AG09309 (cell line): Measurements from ENCODE around the gene TGFBRAP1.

Source experiments
- DNase-seq: peaks from one replicate; pipeline ENCODE4 v3.0.0-alpha.2; 2010; ENCODE audit warnings: low read depth
- H3K4me3 ChIP-seq: 2 replicates; pipeline ENCODE4 v1.5.1; 2011; ENCODE audit warnings: mild to moderate bottlenecking, low read depth, low read length, moderate library complexity; ENCODE audit not compliant: control insufficient read depth
- TF ChIP-seq, protein P1 (sequence below): IDR thresholded peaks from 2 replicates; pipeline ENCODE4 v1.5.1; 2011; ENCODE audit warnings: mild to moderate bottlenecking, low read depth, low read length, inconsistent platforms; ENCODE audit not compliant: insufficient read depth, control insufficient read depth; ENCODE audit errors: missing control alignments

The TGFBRAP1 gene

DNA sequence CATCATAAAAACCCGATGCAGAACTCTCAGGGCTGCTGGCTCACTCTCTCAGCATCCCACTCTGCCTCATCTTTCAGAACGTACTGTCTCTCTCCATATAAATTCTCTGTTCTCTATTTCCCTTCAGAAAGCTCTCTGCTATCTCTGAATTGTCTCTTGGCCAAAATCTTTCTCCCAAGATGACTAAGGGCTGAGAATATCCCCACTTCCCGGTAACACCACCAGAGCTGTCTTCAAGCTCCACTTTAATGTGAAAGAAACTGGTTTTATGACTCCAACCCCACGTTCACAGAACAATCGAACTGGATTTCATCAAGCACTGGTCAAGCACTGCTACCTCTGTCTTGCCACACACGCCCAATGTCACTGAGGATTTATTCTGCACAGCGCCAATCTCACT is 22.4 kb downstream of the TGFBRAP1 start:
- no peak for DNase-seq
- H3K4me3 ChIP-seq, result no peak overlapping the region
- TF ChIP-seq, protein P1, sequence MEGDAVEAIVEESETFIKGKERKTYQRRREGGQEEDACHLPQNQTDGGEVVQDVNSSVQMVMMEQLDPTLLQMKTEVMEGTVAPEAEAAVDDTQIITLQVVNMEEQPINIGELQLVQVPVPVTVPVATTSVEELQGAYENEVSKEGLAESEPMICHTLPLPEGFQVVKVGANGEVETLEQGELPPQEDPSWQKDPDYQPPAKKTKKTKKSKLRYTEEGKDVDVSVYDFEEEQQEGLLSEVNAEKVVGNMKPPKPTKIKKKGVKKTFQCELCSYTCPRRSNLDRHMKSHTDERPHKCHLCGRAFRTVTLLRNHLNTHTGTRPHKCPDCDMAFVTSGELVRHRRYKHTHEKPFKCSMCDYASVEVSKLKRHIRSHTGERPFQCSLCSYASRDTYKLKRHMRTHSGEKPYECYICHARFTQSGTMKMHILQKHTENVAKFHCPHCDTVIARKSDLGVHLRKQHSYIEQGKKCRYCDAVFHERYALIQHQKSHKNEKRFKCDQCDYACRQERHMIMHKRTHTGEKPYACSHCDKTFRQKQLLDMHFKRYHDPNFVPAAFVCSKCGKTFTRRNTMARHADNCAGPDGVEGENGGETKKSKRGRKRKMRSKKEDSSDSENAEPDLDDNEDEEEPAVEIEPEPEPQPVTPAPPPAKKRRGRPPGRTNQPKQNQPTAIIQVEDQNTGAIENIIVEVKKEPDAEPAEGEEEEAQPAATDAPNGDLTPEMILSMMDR, result no peak

DNA sequence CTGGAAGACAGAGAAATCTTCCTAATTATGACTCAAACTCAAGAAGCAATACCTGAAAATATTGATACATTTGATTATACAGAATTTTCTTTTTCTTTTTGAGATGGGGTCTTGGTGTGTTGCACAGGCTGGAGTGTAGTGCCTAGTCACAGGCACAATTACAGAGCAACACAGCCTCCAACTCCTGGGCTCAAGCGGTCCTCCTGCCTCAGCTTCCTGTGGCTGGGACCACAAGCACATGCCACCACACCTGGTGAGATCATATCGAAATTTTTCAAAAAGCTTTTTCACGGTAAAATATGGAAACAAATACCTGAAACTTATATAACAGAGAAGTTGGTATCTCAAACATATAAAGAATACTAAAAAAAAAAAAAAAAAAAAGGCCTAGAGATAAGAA is 27.9 kb downstream of the TGFBRAP1 start:
- no peak for DNase-seq
- no peak overlapping the region for H3K4me3 ChIP-seq
- TF ChIP-seq, protein P1, result no peak

DNA sequence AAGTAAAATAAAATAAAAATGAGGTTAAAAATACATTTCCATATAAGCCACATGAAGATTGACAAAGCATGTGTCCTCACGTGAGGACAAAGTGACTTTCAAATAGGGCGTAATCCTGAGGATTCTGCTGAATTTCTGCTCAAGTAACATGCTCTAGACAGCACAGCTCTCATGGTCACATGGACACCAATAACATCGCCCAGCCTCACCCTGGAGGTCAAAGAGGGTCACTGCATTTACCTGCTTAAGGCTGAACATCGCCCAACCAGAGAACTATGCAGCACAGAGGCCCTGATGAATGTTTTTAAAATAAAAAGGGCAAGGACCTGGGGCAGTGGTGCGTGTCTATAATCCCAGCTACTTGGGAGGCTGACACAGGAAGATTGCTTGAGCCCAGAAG is 30.2 kb downstream of the TGFBRAP1 start:
- DNase-seq, result no peak
- no peak overlapping the region for H3K4me3 ChIP-seq
- TF ChIP-seq, protein P1, result no peak

DNA sequence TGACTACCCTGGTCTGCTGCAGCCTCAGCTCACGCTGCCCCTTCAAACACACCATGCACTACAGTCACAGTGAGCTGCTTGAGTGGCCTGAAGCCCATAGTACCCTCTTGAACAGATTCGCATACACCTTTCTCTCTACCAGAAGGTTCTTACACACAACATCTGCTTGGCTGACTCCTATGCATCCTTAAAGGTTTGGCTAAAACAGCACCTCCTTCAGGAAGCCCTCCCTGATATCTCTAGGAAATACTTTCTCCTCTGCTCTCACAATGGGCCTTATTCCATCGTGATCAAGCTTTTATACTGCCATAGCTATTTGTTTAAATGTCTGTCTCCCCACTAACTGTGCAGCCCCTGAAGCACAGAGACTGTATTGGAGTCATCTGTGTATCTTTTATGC is 31.5 kb downstream of the TGFBRAP1 start:
- TF ChIP-seq, protein P1, result no peak
- H3K4me3 ChIP-seq, result no peak overlapping the region
- DNase-seq, result no peak

DNA sequence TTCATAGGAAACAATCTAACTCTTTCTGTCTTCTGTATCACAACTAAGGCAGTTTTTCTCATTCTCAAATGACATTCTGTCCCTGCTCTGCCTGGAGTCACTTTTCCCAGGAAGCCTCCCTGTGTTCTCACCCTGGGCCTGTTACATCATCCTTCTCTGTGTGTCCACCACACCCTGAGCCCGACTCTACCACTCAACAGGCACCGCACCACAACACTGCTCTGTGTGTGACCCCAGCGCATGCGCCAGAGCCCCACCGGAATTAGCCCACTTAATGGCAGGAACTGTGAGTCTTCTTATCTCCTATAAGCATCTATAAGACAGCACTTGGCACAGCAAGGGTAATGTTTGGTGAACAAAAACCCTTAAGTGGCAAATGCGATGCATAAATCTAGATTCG is 32.3 kb downstream of the TGFBRAP1 start:
- DNase-seq, result no peak
- no peak overlapping the region for H3K4me3 ChIP-seq
- TF ChIP-seq, protein P1, result no peak

DNA sequence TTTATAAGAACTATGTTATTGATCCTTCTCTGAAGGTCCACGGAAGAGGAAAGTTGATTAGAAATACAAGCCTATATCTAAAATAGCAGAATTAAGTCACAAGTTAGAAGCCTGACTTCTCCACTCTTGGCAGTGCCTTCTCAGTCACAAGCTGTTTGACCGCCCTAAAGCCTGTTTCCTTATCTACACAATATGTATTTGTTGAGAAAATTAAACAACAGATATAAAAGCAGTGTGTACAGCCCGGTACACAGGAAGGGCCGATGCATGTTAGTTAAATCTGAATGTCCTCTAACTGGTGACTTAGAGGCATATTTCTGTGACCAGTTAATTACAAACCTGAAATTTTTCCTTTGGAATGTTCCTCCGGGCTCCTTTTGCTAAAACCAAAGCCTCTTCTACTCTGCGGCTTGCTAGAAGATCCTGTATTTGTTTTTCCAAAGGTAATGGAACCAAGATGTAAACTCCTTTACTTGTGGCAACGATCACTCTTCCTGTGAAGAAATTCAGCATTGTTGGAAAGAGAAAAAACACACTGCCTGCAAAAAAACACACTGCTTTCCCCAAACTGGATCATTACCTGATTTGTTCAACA is 33.4 kb downstream of the TGFBRAP1 start:
- H3K4me3 ChIP-seq, result no peak overlapping the region
- TF ChIP-seq, protein P1, result no peak
- no peak for DNase-seq
